Cardiac muscle cell (in vitro differentiated cells and primary cell): ENCODE data around the gene STRIT1. TPM values are rescaled to one million over a fixed set of nuclear protein-coding genes. Genes with fewer than 3 reads are reported as not detected.

Experiments used
- DNase-seq, 2 donors: peaks; one replicate each; pipeline versions ENCODE4 v3.0.0 to v3.0.0-alpha.2; 2010 to 2017; ENCODE audit warnings: low read depth in 1 of 2, low spot score in 1 of 2
- H3K27ac ChIP-seq: fragments of 200-600 bp; sonication (generic); 2 replicates; pipeline ENCODE4 v1.5.1; 2016
- H3K27me3 ChIP-seq: fragments of 200-600 bp; sonication (generic); 2 replicates; pipeline ENCODE4 v1.6.0; 2016; ENCODE audit warnings: control low read depth
- H3K36me3 ChIP-seq: fragments of 200-600 bp; sonication (generic); 2 replicates; pipeline ENCODE4 v1.5.1; 2016; ENCODE audit warnings: control low read depth
- H3K4me1 ChIP-seq: fragments of 200-600 bp; sonication (generic); 2 replicates; pipeline ENCODE4 v1.8.1; 2017; ENCODE audit warnings: low read depth, mild to moderate bottlenecking, mixed run types
- H3K4me3 ChIP-seq: fragments of 200-600 bp; sonication (generic); 2 replicates; pipeline ENCODE4 v1.5.1; 2016; ENCODE audit warnings: mild to moderate bottlenecking
- H3K9me3 ChIP-seq: fragments of 200-600 bp; sonication (generic); 2 replicates; pipeline ENCODE4 v1.5.1; 2017; ENCODE audit warnings: low read depth, mild to moderate bottlenecking, control low read depth
- polyA plus RNA-seq: library from polyadenylated mRNA; unstranded; fragments of >200 nt; fragmentation: Nextera tagmentation; extraction: Ambion mirVana; gene quantifications from 2 replicates; pipeline ENCODE4 v1.2.1, GENCODE V29; 2016
- total RNA-seq: library from RNA; depleted of rRNA; stranded (reverse); fragments of >200 nt; gene quantifications from 2 replicates; pipeline ENCODE4 v1.2.3, GENCODE V29; 2016
- TF ChIP-seq, protein P1 (sequence below): IDR thresholded peaks from 2 replicates; pipeline ENCODE4 v1.5.1; 2012; ENCODE audit warnings: low read depth, mild to moderate bottlenecking, low read length

Gene STRIT1
- total and polyA plus RNA-seq, 2 experiments from 2014 or later: not detected

DNA sequence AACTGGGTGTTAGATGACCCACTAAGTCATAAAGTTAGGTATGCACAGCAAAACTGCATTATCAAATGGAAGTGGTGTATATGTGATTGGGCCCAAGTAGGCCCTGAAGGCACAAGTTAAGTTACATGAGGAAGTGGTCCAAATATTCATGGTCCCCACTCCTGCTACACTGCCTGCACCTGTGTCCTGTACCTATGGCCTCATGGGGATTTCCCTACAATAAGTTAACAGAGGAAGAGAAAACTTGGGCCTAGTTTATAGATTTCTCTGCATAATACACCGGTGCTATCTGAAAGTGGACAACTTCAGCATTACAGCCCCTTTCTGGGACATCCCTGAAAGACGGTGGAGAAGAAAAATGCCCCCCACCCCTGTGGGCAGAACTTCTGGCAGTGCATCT is 41.5 kb downstream of the STRIT1 start:
- Histone ChIP-seq H3K36me3 (no peaks in the 10 kb centered on the region), H3K27me3 (no peaks in the 10 kb centered on the region), H3K9me3 (no peaks in the 10 kb centered on the region), H3K4me3 (no peak overlapping the region), H3K4me1 (no peaks in the 10 kb centered on the region), H3K27ac (no peak overlapping the region)
- TF ChIP-seq, protein P1, sequence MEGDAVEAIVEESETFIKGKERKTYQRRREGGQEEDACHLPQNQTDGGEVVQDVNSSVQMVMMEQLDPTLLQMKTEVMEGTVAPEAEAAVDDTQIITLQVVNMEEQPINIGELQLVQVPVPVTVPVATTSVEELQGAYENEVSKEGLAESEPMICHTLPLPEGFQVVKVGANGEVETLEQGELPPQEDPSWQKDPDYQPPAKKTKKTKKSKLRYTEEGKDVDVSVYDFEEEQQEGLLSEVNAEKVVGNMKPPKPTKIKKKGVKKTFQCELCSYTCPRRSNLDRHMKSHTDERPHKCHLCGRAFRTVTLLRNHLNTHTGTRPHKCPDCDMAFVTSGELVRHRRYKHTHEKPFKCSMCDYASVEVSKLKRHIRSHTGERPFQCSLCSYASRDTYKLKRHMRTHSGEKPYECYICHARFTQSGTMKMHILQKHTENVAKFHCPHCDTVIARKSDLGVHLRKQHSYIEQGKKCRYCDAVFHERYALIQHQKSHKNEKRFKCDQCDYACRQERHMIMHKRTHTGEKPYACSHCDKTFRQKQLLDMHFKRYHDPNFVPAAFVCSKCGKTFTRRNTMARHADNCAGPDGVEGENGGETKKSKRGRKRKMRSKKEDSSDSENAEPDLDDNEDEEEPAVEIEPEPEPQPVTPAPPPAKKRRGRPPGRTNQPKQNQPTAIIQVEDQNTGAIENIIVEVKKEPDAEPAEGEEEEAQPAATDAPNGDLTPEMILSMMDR: no peak
- no peak for DNase-seq

DNA sequence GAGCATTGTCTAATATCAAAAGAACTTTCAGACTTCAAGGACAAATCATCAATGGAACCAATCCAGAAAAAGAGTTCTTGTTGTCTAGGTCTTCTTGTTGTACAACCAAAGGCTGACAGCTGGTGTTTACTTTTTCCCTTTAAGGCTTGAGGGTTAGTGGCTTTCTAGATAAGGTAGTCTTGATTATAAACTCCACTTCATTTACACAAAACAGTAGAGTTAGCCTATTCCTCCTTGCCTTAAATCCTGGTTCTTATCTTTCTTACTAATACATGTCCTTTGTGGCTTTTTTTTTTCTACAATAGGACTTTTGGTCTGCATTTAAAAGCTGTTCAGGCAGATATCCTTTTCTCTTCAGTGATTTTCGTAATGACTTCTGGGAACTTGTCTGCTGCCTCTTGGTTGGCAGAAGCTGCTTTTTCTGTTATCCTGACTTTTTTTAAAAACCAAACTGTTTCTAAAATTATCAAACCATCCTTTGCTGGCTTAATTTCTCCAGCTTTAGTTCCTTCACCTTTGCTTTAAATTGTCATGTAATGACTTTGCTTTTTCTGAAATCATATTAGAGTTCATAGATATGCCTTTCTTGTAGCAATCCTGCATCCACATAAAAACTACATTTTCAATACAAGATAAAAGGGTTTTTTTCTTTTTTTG is 44.8 kb downstream of the STRIT1 start:
- no peak overlapping the region for H3K4me3 ChIP-seq

DNA sequence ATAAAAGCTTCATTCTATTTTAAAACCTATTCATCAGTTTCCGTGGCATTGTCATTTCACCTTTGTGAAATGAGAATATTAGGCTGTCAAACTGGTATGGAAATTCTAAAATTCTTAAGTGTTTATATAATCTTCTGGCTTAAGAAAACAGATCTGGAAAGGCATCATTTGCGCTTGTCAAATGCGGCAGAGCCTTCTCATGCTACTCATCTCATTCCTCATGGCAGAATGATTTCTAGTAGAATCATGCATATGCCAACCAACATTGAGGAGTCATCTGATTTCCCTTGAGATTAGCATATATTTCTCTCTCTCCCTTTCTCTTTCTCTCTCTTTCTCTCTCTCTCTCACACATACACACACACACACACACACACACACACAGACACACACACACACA is 48.8 kb downstream of the STRIT1 start:
- Histone ChIP-seq H3K9me3 (no peaks in the 10 kb centered on the region), H3K27ac (no peak overlapping the region), H3K4me3 (no peak overlapping the region), H3K36me3 (no peaks in the 10 kb centered on the region), H3K4me1 (no peaks in the 10 kb centered on the region), H3K27me3 (no peaks in the 10 kb centered on the region)
- DNase-seq: no peak
- TF ChIP-seq, protein P1: no peak

More for the DNA sequence above, 44.8 kb downstream of the STRIT1 start:
- no peaks in the 10 kb centered on the region for H3K36me3 ChIP-seq
- H3K27me3 ChIP-seq: no peaks in the 10 kb centered on the region
- H3K4me1 ChIP-seq: no peaks in the 10 kb centered on the region
- no peaks in the 10 kb centered on the region for H3K9me3 ChIP-seq
- no peak overlapping the region for H3K27ac ChIP-seq
- TF ChIP-seq, protein P1: no peak
- peak in 1 of 2 donors; percentile 8 for DNase-seq

DNA sequence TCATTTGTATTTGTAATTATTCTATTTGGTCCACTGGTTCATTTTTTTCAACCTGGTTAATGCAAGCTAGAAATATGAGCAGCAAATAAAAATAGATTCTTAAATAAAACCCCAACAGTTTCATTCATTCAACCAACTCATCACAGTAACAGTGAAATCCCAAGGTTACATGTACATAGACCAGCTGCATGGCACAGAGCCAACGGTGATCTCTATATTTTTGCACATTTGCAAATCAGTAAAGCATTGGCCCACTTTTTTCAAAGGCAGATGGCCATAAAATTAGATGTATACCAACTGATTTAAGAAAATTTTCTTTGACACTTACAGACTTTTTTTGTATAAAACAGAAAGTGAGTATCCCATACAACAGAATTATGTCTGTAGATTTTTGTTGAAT is 49.3 kb downstream of the STRIT1 start:
- no peaks in the 10 kb centered on the region for H3K4me1 ChIP-seq
- no peaks in the 10 kb centered on the region for H3K36me3 ChIP-seq
- no peak overlapping the region for H3K27ac ChIP-seq
- peak in 1 of 2 donors; percentile 45 for DNase-seq
- no peak overlapping the region for H3K4me3 ChIP-seq
- no peaks in the 10 kb centered on the region for H3K9me3 ChIP-seq
- H3K27me3 ChIP-seq: no peaks in the 10 kb centered on the region
- TF ChIP-seq, protein P1: no peak

DNA sequence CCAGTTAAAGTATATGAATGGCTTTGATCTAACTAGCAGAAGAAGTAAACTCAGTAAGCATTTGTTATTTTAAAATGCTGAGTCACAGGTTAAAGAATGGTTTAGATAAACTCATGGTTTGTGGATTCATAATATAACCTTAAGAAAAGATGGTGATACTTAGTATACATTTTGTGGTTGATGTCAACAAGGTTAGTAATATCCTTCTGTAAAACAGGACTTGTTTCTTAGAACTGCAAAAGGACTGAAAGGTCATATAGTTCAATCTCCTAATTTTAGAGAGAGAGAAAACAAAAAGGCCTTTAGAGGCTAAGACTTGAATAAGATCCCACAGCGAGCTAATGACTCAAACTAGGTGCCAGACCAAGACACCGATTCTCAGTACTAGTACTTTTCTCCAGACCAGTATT is 50.0 kb downstream of the STRIT1 start:
- Histone ChIP-seq H3K27ac (no peak overlapping the region), H3K9me3 (no peaks in the 10 kb centered on the region), H3K27me3 (no peaks in the 10 kb centered on the region), H3K4me1 (no peaks in the 10 kb centered on the region), H3K36me3 (no peaks in the 10 kb centered on the region), H3K4me3 (no peak overlapping the region)
- TF ChIP-seq, protein P1: no peak
- DNase-seq: no peak
